Type B pancreatic cell (in vitro differentiated cells): ENCODE measurements around the gene ICA1L. TPM values are rescaled to one million over a fixed set of nuclear protein-coding genes. Genes with fewer than 3 reads are reported as not detected.

Experiments used
- DNase-seq: peaks from one replicate; pipeline ENCODE4 v3.0.0; 2021; ENCODE audit warnings: mixed read lengths; ENCODE audit not compliant: unreplicated experiment; ENCODE audit errors: extremely low spot score
- H3K27ac Mint-ChIP-seq: 2 replicates; pipeline ENCODE4 v1.8.0; 2021; ENCODE audit warnings: mild to moderate bottlenecking, mixed read lengths
- H3K27me3 Mint-ChIP-seq: 2 replicates; pipeline ENCODE4 v1.8.0; 2021; ENCODE audit warnings: mixed read lengths
- H3K36me3 Mint-ChIP-seq: 2 replicates; pipeline ENCODE4 v1.8.0; 2021; ENCODE audit warnings: mixed read lengths
- H3K4me1 Mint-ChIP-seq: one replicate; pipeline ENCODE4 v1.8.0; 2021; ENCODE audit warnings: mixed read lengths; ENCODE audit not compliant: unreplicated experiment
- H3K4me3 Mint-ChIP-seq: 2 replicates; pipeline ENCODE4 v1.8.0; 2021; ENCODE audit warnings: mild to moderate bottlenecking, mixed read lengths
- H3K9me3 Mint-ChIP-seq: 2 replicates; pipeline ENCODE4 v1.8.0; 2021; ENCODE audit warnings: mixed read lengths
- total RNA-seq: library from RNA; stranded (reverse); gene quantifications from 2 replicates; pipeline ENCODE4 v1.2.1, GENCODE V29; 2021; ENCODE audit warnings: low replicate concordance
- TF ChIP-seq, protein P1 (sequence below): fragments of 200-600 bp; sonication (generic); conservative IDR thresholded peaks from 2 replicates; pipeline ENCODE4 v1.5.0; 2021; ENCODE audit warnings: antibody characterized with exemption, mild to moderate bottlenecking

Gene ICA1L
- total RNA-seq, 1 donor from 2014 or later = 11.5 TPM

DNA sequence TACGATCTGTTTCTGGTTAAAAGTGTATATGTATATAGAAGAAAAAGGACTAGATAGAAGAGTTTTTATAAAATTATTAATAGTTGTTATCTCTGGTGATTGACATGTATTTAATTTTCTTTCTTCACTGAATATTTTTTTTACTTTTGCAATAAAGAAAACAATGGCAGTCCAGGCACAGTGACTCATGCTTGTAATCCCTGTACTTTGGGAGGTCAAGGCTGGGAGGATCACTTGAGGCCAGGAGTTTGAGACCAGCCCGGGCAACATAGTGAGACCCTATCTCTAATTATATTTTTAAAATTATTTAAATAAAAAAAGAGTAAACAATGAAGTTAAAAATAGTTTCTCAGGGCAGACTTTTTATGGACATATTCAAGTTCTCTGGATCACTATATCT is 122.1 kb downstream of the ICA1L start:
- H3K27me3 Mint-ChIP-seq = no peaks in the 10 kb centered on the region
- TF ChIP-seq, protein P1, sequence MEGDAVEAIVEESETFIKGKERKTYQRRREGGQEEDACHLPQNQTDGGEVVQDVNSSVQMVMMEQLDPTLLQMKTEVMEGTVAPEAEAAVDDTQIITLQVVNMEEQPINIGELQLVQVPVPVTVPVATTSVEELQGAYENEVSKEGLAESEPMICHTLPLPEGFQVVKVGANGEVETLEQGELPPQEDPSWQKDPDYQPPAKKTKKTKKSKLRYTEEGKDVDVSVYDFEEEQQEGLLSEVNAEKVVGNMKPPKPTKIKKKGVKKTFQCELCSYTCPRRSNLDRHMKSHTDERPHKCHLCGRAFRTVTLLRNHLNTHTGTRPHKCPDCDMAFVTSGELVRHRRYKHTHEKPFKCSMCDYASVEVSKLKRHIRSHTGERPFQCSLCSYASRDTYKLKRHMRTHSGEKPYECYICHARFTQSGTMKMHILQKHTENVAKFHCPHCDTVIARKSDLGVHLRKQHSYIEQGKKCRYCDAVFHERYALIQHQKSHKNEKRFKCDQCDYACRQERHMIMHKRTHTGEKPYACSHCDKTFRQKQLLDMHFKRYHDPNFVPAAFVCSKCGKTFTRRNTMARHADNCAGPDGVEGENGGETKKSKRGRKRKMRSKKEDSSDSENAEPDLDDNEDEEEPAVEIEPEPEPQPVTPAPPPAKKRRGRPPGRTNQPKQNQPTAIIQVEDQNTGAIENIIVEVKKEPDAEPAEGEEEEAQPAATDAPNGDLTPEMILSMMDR = no peak
- no peak overlapping the region for H3K4me3 Mint-ChIP-seq
- peaks cover 15% of the 10 kb centered on the region for H3K9me3 Mint-ChIP-seq
- H3K4me1 Mint-ChIP-seq = no peaks in the 10 kb centered on the region
- H3K27ac Mint-ChIP-seq = no peak overlapping the region
- H3K36me3 Mint-ChIP-seq = peaks cover 22% of the 10 kb centered on the region
- no peak for DNase-seq

DNA sequence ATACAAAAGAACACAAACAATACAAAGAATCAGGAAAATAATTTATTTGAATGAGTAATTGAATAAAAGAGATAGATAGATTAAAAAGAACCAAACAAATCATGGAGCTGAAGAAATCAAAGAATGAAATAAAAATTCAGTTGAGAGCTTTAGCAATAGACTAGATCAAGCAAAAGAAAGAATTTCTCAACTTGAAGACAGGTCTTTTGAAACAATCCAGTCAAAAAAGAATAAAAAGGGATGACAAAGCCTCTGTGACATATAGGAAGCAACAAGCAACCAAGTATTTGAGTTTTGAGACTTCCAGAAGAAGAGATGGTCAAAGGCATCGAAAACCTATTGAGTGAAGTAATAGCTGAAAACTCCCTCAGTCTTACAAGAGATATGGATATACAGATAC is 128.0 kb downstream of the ICA1L start:
- Mint-ChIP-seq H3K4me3 (no peak overlapping the region), H3K9me3 (peaks cover 18% of the 10 kb centered on the region), H3K27me3 (no peaks in the 10 kb centered on the region), H3K27ac (no peak overlapping the region), H3K4me1 (no peaks in the 10 kb centered on the region), H3K36me3 (peaks cover 28% of the 10 kb centered on the region)
- TF ChIP-seq, protein P1 = no peak
- no peak for DNase-seq

DNA sequence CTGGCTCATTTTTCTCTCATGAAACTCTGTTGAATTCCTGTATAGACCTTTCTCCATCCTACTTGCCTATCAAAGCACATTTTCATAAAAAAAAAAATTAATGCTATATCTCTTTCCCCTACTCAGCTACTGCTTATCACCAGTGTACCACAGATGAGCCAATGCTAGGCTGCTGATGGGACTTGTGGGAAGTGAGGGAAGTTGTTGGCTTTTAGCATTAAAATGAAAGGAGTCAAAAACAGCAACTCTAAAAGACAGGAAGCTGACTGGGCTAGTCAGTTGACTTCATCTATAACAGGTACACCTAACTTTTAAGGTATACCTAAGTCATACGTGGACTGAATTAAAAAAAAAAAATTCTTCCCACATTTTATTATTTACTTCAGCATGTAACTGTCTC is 134.7 kb downstream of the ICA1L start:
- no peak for DNase-seq
- Mint-ChIP-seq H3K27me3 (no peaks in the 10 kb centered on the region), H3K4me3 (no peak overlapping the region), H3K4me1 (no peaks in the 10 kb centered on the region), H3K9me3 (no peaks in the 10 kb centered on the region), H3K36me3 (peaks cover 28% of the 10 kb centered on the region), H3K27ac (no peak overlapping the region)
- TF ChIP-seq, protein P1 = no peak

DNA sequence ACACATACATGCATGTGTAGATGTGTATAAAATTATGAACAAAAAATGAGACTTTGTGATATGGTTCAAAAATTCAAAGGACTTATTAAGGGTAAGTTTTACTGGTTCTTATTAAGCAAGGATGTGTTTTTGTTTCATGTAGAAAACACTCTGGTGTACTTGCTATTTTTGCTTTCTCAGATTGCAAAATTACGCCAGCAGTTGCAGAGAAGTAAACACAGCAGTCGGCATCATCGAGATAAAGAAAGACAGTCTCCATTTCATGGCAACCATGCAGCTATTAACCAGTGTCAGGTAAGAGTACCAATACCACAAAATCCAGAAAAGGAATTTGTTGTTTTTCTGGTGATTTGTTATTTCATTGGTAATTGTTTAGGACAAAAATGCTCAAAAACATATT is 145.5 kb downstream of the ICA1L start:
- Mint-ChIP-seq H3K27me3 (no peaks in the 10 kb centered on the region), H3K27ac (no peak overlapping the region), H3K4me1 (no peaks in the 10 kb centered on the region), H3K9me3 (peaks cover 5% of the 10 kb centered on the region), H3K36me3 (peaks cover 21% of the 10 kb centered on the region), H3K4me3 (no peak overlapping the region)
- DNase-seq = no peak
- TF ChIP-seq, protein P1 = no peak

DNA sequence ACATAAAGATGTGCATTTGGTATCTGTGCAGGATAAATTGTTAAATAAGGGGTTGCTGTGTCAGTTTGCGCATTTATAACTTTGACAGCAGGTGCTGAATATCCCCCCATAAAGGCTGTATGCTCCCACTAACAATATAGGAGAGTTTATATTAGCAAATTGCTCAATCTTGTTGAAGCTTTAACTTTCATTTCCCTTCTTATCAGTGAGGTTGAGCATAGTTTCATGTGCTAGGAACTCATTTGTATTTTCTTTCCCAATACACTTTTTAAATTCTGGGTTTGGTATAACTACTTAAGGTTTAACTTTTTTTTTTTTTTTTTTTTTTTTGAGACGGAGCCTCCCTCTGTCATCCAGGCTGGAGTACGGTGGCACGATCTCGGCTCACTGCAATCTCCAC is 147.8 kb downstream of the ICA1L start:
- peaks cover 2% of the 10 kb centered on the region for H3K4me1 Mint-ChIP-seq
- H3K36me3 Mint-ChIP-seq = peaks cover 5% of the 10 kb centered on the region
- H3K4me3 Mint-ChIP-seq = no peak overlapping the region
- H3K9me3 Mint-ChIP-seq = no peaks in the 10 kb centered on the region
- no peaks in the 10 kb centered on the region for H3K27me3 Mint-ChIP-seq
- DNase-seq = no peak
- TF ChIP-seq, protein P1 = no peak
- no peak overlapping the region for H3K27ac Mint-ChIP-seq

Other genes with a start within 250 kb of the ICA1L start
- 11.5 and 21.4 TPM in 2 replicates for gene FAM117B, start 236.8 kb downstream of the ICA1L start, total RNA-seq
- 69.4 and 74.0 TPM in 2 replicates for gene WDR12, start 39.9 kb upstream of the ICA1L start, total RNA-seq
- 6.7 and 11.0 TPM in 2 replicates for gene CARF, start 40.5 kb upstream of the ICA1L start, total RNA-seq
- 28.5 and 41.2 TPM in 2 replicates for gene NBEAL1, start 143.1 kb upstream of the ICA1L start, total RNA-seq